HG03469 (cell line): ENCODE results near the gene TLX3.

Experiments used
- ATAC-seq: cut with Tn5 transposase; IDR thresholded peaks from one replicate; pipeline ENCODE4 v1.9.1; 2021; ENCODE audit warnings: mild to moderate bottlenecking, moderate library complexity, moderate number of reproducible peaks; ENCODE audit not compliant: unreplicated experiment

TLX3 gene

DNA sequence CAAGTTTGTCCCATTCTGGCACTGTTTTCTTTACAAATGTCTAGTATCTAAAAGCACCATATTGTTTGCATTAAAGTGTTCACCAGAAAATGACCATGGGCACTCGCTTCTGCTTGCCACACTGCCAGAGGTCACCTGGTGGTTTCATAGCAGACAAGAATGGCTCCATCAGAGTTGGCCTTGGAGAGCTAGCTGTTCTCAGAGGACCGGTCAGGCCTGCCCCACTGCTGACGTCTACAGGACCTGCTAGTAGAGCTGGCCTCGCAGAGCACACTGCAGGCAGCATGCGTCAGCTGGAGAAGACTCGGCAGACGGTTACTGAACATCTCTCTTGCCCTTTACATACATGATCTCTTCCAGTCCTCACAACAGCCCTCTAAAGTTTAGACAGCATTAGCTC is 8.7 kb upstream of the TLX3 start:
- no peak for ATAC-seq

DNA sequence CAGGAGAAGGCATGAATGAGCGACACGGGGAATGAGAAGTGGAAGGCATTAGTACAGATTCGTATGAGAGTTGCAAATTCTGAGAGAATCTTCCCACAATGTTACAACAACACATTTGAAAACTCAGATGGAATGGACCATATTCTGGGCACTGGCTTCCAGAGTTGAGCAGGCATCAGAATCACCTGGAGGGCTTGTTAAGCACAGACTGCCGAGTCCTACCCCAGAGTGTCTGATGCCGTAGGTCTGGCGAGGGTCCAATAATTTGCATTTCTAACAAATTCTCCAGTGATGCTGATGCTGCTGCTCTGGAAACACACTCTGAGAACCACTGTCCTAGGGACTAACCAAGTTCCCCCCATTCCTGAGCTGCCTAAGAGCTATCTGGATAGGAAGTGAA is 2.9 kb upstream of the TLX3 start:
- no peak for ATAC-seq

DNA sequence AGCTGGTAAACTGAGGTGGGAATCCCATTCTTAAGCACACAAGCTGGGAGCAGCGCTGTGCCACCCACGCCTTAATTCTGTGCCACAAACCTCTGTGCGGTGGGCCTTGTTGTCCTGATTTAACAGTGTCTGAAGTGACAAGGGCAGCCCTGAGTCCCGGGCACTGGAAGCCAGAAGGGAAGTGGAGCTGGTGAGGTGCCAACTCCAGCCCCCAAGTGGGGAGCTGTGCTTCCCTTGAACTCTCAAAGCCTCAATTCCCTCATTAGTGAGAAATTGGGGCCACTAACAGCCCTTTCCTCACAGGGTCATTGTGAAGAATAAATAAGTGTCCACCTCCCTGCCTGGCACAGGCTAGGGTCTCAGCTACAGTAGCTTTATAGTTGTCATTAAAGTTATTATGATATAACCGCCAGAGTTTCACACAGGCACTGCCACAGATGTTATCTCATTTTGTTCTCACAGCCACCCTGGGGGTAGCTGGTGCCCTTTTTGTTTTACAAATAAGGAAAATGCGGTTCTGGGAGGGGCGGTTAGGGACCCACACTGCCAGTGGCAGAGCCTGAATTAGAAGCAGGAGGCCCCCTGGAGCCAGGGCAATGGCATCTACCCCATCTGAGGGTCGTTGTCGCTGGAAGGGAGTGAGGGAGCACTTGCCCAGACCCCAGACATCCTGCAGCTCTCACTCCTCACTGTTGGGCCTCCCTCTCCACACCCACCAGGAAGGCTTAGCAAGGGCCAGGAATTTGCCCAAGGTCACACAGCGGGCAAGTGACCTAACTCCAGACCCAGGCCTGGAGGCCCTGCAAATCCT is 2.1 kb upstream of the TLX3 start:
- no peak for ATAC-seq

DNA sequence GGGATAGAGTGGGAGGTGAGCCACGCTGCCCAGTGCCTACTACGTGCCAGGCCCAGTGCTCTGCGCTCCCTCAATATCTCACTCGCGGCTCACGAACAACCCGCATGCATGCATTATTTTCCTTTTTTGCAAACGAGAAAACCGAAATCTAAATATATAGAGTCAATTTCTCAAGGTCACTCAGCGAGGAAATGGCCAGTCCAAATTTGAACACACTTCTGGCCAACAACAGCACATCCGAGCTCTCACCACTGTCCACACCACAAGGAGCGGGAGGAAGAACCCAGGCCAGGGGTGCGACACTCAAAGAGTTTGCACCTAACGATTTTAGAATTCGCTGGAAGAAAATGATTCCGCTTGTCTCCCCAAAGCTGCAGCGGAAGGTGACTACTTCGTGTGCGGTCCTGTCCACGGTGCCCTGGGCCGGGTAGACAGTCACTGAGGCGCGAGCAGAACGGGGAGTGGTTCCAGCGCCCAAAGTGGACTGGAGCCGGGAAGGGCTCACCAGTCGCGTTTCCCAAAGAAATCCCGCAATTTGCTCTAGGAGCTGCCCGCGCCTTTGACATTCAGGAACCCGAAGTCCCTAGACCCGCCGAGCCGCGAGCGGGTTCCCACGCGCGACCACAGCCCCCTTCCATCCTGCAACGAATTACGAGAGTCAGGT is 1.1 kb upstream of the TLX3 start:
- ATAC-seq = no peak

DNA sequence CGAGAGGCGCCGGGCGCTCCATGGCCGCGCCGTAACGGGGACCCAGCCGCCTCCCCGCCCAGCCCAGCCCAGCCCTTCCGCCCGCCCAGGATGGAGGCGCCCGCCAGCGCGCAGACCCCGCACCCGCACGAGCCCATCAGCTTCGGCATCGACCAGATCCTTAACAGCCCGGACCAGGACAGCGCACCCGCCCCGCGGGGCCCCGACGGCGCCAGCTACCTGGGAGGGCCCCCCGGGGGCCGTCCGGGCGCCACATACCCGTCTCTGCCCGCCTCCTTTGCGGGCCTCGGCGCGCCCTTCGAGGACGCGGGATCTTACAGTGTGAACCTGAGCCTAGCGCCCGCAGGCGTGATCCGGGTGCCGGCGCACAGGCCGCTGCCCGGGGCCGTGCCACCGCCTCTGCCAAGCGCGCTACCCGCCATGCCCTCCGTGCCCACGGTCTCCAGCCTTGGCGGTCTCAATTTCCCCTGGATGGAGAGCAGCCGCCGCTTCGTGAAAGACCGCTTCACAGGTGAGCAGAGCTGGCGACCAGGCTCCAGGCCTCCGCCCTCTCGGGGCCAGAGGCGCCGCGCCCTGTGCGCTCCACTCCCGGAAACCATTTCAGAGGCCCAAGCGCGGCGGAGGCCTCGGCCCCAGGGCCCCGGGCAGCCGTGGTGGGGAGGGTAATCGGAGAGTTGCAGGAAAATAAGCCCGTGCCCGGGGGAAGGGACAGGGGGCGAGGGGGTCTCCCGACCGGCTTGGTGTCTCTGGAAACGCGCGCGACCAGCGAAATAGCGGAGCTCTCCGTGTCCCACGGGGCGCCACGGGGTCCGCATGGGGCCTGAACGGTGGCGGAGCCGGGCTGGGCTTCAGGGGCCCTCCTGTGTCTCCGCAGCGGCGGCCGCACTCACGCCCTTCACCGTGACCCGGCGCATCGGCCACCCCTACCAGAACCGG is 496 bp downstream of the TLX3 start:
- no peak for ATAC-seq

DNA sequence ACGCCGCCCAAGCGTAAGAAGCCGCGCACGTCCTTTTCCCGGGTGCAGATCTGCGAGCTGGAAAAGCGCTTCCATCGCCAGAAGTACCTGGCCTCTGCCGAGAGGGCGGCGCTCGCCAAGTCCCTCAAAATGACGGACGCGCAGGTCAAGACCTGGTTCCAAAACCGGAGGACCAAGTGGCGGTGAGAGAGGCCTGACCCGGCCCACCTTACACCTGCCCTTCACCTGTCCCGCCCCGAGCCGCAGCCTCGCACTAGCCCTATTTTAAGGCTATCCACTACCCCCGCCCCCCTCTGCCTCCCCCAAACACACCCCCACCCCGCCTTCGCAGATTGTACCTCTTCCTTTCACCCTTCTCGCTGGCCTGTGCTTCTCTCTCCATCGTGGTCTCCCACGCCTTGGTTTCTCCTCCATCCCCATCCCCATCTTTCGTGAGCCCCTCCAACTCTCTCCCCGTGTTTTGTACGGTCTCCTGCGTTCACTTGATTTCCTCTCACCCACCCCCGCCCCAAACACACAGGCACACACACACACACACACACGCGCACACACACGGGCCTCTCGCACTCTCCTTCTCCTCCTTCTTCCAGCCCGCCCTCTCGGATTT is 1.3 kb downstream of the TLX3 start:
- no peak for ATAC-seq

DNA sequence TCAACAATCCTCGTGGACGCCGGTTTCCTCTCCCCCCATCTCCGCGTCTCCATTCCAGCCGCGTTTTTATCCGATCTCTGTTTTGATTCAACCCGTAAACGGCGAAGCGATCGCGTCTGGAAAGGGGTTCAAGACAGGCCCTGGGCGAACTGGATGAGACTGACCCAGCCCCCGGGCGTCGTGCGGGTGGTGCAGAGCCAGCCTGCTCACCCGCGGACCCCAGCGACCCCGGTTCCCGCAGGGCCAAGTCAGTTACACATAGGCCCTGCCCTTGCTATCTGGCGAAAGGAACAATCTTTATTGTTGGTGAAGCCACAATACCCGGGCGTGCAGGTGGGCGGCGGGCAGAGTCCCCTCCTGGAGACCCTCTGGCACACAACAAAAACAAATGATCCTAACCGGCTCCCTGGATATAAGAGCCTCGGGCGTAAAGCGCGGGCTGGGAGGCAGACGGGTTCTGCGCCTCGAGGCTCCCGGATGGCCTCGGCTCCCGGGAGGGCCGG is 1.8 kb downstream of the TLX3 start:
- no peak for ATAC-seq

DNA sequence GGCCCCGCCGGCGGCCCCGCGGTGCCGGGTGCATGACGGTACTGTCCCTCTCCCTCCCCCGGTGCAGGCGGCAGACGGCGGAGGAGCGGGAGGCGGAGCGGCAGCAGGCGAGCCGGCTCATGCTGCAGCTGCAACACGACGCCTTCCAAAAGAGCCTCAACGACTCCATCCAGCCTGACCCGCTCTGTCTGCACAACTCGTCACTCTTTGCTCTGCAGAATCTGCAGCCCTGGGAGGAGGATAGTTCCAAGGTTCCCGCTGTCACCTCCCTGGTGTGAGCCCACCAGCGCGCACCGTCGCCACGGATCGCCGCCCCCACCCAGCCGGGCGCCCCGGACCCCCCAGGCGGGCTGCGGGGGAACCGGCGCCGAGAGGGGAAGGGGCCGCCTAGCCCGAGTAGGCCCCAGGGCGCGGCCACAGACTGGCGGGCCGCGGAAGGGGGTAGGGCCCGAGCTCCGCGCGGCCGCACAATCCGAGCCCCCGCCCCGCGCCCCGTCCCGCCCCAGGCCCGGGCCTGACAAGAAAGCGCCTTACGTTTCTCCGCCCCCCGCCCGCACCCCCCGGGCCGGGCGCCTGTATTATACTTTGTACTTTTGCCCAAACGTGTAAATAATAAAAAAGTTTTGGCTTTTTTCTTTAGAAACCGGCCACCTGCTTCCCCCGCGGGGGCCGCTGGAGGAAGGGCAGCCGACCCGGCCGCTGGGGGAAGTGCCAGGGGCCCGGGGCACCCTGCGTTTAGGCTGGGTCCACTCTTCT is 2.5 kb downstream of the TLX3 start:
- no peak for ATAC-seq

DNA sequence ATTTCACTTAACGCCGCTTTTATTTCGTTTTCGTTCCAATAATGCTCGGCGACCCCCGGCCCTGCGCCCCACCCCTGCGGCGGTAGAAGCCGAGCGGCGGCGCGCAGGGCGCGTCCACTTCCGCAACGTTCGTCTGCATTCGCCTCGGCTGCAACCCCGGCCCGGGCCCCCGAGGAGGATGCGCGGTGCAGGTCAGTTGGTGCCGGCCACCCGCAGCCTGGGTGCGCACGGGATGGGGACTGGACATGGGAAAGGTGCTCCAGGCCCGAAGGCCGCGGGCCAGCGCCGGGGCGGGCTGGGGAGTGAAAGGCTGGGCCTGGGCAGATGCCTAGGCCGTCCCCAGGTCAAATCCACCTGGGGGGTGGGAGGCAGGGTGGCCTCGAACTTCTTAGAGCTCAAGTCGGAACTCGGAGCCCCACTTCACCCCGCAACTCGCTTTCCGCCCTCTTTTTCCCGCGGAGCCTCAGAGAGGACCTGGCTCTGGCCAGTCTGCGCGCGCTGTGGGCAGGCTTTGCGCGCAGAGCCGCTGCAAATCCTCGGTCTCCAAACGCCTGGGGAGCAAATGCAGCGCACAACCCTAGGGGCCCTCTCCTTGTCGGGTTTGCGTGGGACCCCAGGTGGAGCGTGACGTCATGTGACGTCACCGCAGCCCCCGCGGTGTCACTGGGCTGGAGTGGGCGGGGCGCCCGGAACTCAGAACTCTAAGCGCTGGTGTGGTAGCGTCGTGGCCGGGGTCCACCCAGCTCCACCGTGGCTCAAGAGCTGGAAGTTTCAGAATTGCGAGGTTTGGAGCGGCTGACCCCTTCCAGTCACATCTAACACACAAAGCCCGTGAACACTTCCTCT is 3.3 kb downstream of the TLX3 start:
- ATAC-seq = no peak

DNA sequence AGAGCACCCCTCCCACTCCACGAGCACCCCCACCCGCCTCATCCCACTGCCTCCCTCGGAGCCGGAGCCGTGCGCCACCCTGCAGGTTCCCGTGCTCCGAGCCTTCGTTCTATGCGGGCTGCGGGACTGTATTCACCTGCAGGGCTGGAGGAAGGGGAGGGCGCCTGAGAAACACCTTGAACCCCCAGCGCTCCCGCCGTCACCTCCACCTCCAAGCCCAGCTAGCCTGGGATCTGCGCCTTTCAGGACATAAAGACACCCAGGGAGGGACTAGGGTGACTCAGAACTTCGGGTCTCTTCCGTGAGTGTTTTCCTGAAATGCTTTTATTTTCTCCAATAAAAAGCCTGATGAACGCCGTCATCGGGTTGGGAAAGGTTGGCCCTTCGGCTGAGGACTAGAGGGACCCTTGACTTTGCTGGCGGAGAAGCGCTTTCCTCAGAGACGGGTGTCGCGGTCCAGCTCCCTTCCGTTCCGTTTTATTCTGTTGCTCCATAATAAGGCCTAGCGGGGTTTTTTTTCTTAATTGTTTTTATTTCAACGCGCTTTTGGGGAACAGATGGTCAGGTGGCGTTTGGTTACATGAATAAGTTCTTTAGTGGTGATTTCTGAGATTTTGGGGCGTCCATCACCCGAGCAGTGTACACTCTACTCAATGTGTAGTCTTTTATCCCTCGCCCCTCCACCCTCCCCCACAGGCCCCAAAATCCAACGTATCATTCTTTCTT is 4.6 kb downstream of the TLX3 start:
- ATAC-seq = no peak

DNA sequence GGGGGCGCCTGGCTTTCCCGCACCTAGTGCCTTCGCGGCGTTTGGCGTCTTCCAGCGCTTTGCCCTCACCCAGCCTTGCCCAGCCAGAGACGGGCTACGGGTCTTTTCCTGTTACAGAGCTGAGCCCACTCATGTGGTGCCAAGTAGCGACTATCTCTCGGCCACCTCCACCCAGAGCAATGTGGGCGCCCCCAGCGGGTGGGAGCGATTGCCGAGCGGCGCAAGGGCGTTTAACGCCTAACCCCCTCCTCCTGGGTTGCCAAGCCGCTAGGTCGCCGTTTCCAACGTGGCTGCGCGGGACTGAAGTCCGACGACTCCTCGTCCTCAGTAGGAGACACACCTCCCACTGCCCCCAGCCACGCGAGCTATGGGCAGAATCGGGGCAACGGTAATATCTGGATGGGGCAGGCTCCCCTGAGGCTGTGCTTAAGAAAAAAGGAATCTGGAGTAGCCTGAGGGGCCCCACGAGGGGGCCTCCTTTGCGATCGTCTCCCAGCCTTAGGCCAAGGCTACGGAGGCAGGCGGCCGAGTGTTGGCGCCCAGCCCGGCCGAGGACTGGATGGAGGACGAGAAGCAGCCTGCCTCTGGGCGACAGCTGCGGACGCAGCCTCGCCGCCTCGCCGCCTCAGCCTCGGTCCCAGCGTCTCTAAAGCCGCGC is 5.8 kb downstream of the TLX3 start:
- no peak for ATAC-seq

DNA sequence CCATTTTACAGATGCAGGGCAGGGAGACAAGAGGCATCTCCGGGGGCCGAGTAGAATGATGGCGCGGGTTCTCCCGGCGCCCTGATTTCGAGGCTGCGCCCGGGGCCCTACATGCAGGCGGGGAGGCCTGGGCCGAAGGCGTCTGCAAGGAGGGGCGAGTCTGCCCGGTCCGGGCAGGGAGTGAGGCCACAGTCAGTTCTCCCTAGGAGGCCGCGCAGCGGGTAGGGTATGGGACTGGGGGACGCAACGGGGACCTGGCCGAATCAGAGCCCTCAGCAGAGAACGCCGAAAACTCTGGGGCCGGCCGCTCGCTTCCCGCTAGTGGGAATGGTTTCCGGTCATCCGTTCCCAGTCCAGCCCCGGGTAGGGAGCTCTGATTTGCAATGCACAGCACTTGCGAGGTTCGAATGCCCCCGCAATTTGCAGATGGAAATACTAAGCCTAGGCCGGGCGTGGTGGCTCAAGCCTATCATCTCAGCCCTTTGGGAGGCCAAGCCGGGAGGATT is 6.4 kb downstream of the TLX3 start:
- no peak for ATAC-seq

DNA sequence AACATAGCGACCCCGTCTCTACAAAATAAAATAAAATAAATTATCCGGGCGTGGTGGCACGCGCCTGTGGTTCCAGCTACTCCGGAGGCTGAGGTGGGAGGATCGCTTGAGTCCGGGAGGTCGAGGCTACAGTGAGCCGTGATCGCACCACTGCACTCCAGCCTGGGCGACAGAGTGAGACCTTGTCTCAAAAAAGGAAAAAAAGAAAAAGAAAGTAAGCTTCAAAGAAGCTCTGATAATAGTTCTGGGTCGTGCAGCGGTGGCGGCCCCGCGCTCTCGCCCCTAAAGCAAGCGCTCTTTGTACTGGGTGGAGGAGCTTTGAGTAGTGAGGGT is 6.8 kb downstream of the TLX3 start:
- ATAC-seq = no peak

DNA sequence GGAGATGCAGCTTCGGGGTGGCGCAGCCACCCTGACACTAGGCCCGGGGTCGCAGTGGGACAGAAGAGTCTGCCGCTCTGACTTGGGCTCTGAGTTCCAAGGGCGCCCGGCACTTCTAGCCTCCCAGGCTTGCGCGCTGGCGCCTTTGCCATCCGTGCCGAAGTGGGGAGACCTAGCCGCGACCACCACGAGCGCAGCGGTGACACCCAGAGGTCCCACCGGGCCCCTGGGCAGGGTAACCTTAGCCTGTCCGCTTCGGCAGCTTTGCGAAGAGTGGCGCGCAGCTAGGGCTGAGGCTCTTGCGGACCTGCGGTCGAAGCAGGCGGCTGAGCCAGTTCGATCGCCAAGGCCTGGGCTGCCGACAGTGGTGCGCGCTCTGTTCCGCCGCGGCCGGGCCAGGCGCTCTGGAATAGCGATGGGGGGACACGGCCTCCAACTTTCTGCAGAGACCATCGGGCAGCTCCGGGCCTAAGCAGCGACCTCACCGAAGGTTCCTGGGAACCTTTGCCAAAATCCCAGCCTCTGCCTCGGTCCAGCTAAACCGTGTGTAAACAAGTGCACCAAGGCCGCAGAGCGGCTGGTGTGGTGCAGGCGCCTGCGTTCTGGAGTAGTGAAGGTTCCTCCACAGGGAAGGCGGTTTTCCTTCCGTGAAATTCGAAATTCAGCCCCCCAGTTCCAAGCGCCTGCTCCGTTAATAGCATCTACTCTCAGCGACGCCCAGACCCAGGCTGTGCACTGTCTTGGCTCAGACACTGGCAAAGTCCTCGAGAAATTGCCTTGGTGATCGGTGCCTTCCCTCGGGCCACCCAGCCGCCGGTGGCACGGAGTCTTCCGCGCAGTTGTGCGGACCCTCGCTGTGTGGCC is 7.4 kb downstream of the TLX3 start:
- no peak for ATAC-seq

DNA sequence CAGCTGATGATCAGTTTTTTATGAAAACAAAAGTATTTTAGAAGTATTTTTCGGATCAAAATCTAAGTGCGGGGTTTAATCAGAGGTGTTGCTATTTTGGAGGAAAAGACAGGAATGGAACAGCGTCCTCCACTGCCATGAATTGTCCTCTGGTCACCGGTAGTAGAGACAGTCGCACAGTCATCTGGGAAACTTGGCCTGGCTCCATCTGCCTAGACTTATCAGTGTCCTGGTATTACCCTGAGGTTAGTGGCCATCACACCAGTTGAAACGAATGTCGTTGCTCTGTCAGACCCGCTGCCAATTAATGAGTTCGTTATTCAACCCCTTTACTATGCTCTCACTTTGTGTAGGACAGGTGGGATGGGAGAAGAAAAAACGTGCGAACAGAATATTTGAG is 8.2 kb downstream of the TLX3 start:
- no peak for ATAC-seq

DNA sequence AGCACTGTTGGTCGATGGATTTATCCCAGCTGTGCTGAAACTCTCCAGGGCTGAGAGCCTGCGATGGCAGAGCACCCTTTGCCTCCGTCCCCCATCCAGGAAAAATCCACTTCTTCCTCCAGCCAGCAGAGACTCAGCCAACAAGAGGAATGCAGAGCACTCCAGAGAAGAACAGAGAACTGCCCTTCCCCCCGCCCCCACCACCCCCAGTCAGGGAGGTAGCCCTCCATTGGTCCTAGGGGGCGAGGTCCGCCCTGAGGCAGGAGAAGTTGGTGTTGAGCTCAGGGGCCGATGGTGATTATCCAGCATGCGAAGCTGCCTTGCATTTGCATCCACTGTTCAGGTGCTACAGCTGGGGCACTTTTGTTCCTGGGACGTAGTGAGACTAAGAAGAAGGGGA is 9.0 kb downstream of the TLX3 start:
- no peak for ATAC-seq

DNA sequence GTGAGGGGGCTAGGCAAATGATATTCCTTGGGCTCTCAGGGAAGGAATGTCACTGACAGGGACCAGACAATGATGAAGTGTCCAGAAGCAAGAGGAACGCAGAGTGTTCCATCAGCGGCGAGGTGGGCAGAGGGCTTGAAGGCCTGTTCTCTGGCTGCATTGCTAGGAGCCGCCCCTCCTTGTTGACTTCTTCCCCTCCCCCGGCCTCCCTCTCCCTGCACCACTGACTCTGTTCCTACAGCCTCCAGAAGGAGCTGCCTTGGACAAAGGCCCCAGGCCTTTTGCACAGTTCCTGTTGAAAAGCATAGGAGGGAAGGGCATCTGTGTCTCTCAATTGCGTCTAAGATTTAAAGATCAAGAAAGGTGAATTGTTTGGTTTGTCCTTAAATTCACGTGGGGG is 12.4 kb downstream of the TLX3 start:
- no peak for ATAC-seq
